K562 (cell line): ENCODE measurements around the gene OPRD1.

ENCODE experiments used
- CCAR2 ChIP-seq: fragments of 200-400 bp; formaldehyde crosslinking; IDR thresholded peaks from 2 replicates; pipeline ENCODE4 v1.6.1; 2017; ENCODE audit warnings: mild to moderate bottlenecking, low read depth, low read length
- MYNN ChIP-seq, 2 experiments: sonication (generic); formaldehyde crosslinking in 1 of 2; IDR thresholded peaks; 2 replicates each; pipeline versions ENCODE4 v1.5.0 to v1.6.1; 2016 to 2020; ENCODE audit warnings: antibody characterized with exemption in 1 of 2, missing genetic modification reagents in 1 of 2
- SRF ChIP-seq, 2 experiments: fragments of 250-450, 450-650 bp in 1 of 2; sonication (Bioruptor Pico) in 1 of 2; sonication (generic) in 1 of 2; formaldehyde crosslinking; IDR thresholded peaks; 2 replicates each; pipeline versions ENCODE4 v1.5.0 to v1.5.1; 2020 to 2022; ENCODE audit warnings: mild to moderate bottlenecking in 1 of 2, missing genetic modification reagents in 1 of 2
- SRSF1 ChIP-seq: fragments of 200-400 bp; formaldehyde crosslinking; IDR thresholded peaks from 2 replicates; pipeline ENCODE4 v1.6.1; 2017; ENCODE audit warnings: mild to moderate bottlenecking, low read depth, low read length, moderate library complexity
- TBL1XR1 ChIP-seq, 2 experiments: IDR thresholded peaks; 2 replicates each; pipeline ENCODE4 v1.6.1; 2012; ENCODE audit warnings: improper control_type of control experiment in 2 of 2, low read length in 2 of 2, mild to moderate bottlenecking in 1 of 2
- ZMIZ1 ChIP-seq, 2 experiments: fragments of 150-350 bp in 1 of 2; IDR thresholded peaks; 2 replicates each; pipeline ENCODE4 v1.6.1; 2012 to 2016; ENCODE audit warnings: low read depth in 2 of 2, low read length in 2 of 2, mild to moderate bottlenecking in 1 of 2, moderate library complexity in 1 of 2
- ZNF280A ChIP-seq: fragments of 450-650 bp; IDR thresholded peaks from 2 replicates; pipeline ENCODE4 v1.6.1; 2018; ENCODE audit warnings: mild to moderate bottlenecking, low read depth; ENCODE audit not compliant: partially characterized antibody
- TF ChIP-seq, protein P1 (sequence below), 3 experiments: IDR thresholded peaks in 2 of 3; conservative IDR thresholded peaks in 1 of 3; 2 replicates each; pipeline ENCODE4 v1.5.1; 2011 to 2012; ENCODE audit warnings: low read length in 3 of 3, mild to moderate bottlenecking in 3 of 3, control low read depth in 2 of 3, improper control_type of control experiment in 1 of 3, inconsistent platforms in 1 of 3, low read depth in 1 of 3, mixed read lengths in 1 of 3, moderate library complexity in 1 of 3; ENCODE audit not compliant: insufficient read depth in 2 of 3
- TF ChIP-seq, protein P2 (sequence below): fragments of 450-650 bp; IDR thresholded peaks from 2 replicates; pipeline ENCODE4 v1.7.0; 2016; ENCODE audit warnings: borderline replicate concordance

DNA sequence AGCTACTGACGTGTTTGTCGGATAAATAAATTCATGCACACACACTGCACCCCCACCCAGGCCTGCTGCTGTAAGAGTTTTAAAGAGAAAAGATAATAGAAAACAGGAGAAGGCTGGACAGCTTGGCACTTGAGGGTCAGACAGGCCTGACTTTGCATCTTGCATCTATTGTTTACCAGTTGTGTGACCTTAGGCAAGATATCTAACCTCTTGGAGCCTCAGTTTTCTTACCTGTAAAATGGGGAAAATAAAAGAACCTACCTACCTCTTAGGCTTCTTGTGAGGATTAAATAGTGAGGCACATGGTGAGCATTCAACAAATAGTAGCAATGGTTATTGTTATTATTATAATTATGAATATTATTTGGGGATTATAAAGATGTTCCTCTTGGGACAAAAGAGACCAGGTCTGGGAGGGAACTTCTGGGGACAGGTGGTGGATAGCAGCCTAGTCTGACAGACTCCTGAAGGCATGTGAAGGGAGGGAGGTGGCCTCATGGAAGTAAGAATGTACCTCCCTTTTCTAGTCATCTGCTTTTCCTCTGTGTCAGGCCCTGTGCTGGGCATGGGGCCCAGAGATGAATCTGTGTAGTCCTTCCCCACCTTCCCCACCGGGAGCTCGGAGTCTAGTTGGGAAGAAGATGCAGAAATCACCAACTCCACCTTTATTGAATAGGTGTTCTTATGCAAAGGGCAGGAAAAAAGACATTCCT is 84.1 kb downstream of the OPRD1 start:
- TF ChIP-seq ZNF280A (no peak), MYNN (IDR thresholded peaks at IDR 0.05) (no peak), MYNN (CRISPR knock-in tag; IDR thresholded peaks at IDR 0.05) (no peak), CCAR2 (no peak), SRSF1 (no peak), SRF (CRISPR knock-in tag; IDR thresholded peaks at IDR 0.05) (no peak), TBL1XR1 (IDR thresholded peaks at IDR 0.05; ENCODE audit: low read length in 2 of 2) (no peak), ZMIZ1 (IDR thresholded peaks at IDR 0.05; ENCODE audit: low read depth in 2 of 2, low read length in 2 of 2) (no peak)
- TF ChIP-seq, protein P1, sequence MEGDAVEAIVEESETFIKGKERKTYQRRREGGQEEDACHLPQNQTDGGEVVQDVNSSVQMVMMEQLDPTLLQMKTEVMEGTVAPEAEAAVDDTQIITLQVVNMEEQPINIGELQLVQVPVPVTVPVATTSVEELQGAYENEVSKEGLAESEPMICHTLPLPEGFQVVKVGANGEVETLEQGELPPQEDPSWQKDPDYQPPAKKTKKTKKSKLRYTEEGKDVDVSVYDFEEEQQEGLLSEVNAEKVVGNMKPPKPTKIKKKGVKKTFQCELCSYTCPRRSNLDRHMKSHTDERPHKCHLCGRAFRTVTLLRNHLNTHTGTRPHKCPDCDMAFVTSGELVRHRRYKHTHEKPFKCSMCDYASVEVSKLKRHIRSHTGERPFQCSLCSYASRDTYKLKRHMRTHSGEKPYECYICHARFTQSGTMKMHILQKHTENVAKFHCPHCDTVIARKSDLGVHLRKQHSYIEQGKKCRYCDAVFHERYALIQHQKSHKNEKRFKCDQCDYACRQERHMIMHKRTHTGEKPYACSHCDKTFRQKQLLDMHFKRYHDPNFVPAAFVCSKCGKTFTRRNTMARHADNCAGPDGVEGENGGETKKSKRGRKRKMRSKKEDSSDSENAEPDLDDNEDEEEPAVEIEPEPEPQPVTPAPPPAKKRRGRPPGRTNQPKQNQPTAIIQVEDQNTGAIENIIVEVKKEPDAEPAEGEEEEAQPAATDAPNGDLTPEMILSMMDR (IDR thresholded peaks at IDR 0.05 in 2 of 3, conservative IDR thresholded peaks at IDR 0.05 in 1 of 3; ENCODE audit: insufficient read depth in 2 of 3, low read depth in 1 of 3, low read length in 3 of 3) = no peak
- TF ChIP-seq, protein P2, sequence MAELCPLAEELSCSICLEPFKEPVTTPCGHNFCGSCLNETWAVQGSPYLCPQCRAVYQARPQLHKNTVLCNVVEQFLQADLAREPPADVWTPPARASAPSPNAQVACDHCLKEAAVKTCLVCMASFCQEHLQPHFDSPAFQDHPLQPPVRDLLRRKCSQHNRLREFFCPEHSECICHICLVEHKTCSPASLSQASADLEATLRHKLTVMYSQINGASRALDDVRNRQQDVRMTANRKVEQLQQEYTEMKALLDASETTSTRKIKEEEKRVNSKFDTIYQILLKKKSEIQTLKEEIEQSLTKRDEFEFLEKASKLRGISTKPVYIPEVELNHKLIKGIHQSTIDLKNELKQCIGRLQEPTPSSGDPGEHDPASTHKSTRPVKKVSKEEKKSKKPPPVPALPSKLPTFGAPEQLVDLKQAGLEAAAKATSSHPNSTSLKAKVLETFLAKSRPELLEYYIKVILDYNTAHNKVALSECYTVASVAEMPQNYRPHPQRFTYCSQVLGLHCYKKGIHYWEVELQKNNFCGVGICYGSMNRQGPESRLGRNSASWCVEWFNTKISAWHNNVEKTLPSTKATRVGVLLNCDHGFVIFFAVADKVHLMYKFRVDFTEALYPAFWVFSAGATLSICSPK = no peak
